Stimulated activated CD4-positive, alpha-beta T cell treated with anti-CD3 and anti-CD28 coated beads, Interleukin-4, amount 100 ng/mL, for 1 hour (primary cell): ENCODE results near the gene BTBD7.
A peak's percentile ranks its signal among the peaks of the same experiment; 100 is the strongest.
"Not testable (repeated sequence)": the region's sequence is repeated elsewhere in the genome, so short reads cannot be mapped to it uniquely, and the experiment has no call there.

Experiments used
- DNase-seq: peaks from one replicate; pipeline ENCODE4 v3.0.0-alpha.2; 2020

The BTBD7 gene

GRCh38 chr14:93332853-93333630 is at the start of gene BTBD7:
TSS of gene BTBD7 (minus strand) at chr14:93333036. CDS start at chr14:93296051, 36,985 bp downstream.
- peak; percentile 96 for DNase-seq

- no peak for DNase-seq
These were observed 48.8 kb upstream of the BTBD7 start for GRCh38 chr14:93381644-93382043.

- DNase-seq = no peak
These were observed 47.0 kb upstream of the BTBD7 start for GRCh38 chr14:93379831-93380230.

- DNase-seq = no peak
These were observed 42.9 kb upstream of the BTBD7 start for GRCh38 chr14:93375673-93376156.

- no peak for DNase-seq
These were observed 37.0 kb upstream of the BTBD7 start for GRCh38 chr14:93369713-93370266.

- DNase-seq = no peak
These were observed 36.3 kb upstream of the BTBD7 start for GRCh38 chr14:93368996-93369712.

- DNase-seq = not testable (repeated sequence)
These were observed 22.0 kb upstream of the BTBD7 start for GRCh38 chr14:93354873-93355272.

- no peak for DNase-seq
These were observed 15.5 kb upstream of the BTBD7 start for GRCh38 chr14:93348292-93348691.

GRCh38 chr14:93347850-93348249 is 15.0 kb upstream of the BTBD7 start:
- DNase-seq = no peak

- no peak for DNase-seq
These were observed 14.3 kb upstream of the BTBD7 start, which contains the start of gene COX8C for GRCh38 chr14:93346926-93347721. TSS of gene COX8C (plus strand) at chr14:93347182. CDS start at chr14:93347269, 87 bp downstream.

GRCh38 chr14:93343797-93344196 is 11.0 kb upstream of the BTBD7 start:
- no peak for DNase-seq

- DNase-seq = no peak
These were observed 10.4 kb upstream of the BTBD7 start for GRCh38 chr14:93343266-93343665.

- DNase-seq = no peak
These were observed 5.0 kb upstream of the BTBD7 start for GRCh38 chr14:93337884-93338283.

GRCh38 chr14:93337143-93337753 is 4.4 kb upstream of the BTBD7 start:
- no peak for DNase-seq

GRCh38 chr14:93333631-93334103 is 831 bp upstream of the BTBD7 start:
- DNase-seq = no peak

GRCh38 chr14:93332397-93332852 is 411 bp downstream of the BTBD7 start:
- DNase-seq = peak; percentile 33

- no peak for DNase-seq
These were observed 974 bp downstream of the BTBD7 start for GRCh38 chr14:93331728-93332396.

- no peak for DNase-seq
These were observed 1.7 kb downstream of the BTBD7 start for GRCh38 chr14:93331002-93331727.

GRCh38 chr14:93330609-93331000 is 2.2 kb downstream of the BTBD7 start:
- no peak for DNase-seq

- no peak for DNase-seq
These were observed 2.7 kb downstream of the BTBD7 start for GRCh38 chr14:93329965-93330608.
